ENCODE measurements around the gene NAV2. TPM values are rescaled to one million over a fixed set of nuclear protein-coding genes. Genes with fewer than 3 reads are reported as not detected.

The NAV2 gene
- total RNA-seq, 1 donor from 2014 or later = 11.1 TPM

DNA sequence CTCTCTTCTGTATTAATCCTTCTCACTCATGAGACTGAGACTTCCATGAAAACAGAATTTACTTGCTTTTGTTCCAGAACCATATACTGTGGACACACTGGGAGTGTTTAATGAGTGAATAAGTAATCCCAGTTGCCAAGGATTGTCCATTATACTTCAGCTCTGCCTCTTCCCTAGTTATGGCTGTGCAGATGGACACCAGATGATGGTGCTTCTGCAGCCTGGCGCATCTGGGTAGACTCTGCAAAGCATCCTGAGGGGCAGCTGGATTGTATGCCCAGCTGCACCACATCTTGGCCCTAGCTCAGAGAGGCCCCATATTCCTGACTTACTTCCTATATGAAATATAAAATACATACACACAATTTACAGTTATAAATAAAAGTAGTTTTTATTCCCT lies 404.2 kb downstream of the NAV2 start:
- no peak overlapping the region for H3K4me3 ChIP-seq (ENCODE audit: low read depth, low read length)
- TF ChIP-seq CTCF (IDR thresholded peaks at IDR 0.05; ENCODE audit: insufficient read depth, low read length, severe bottlenecking) = no peak
- DNase-seq (ENCODE audit: low read depth) (no peak), FAIRE-seq (no peak)
- H3K36me3 ChIP-seq (ENCODE audit: control insufficient read depth, insufficient read depth, low read length) = peaks cover 17% of the 10 kb centered on the region
- no peaks in the 10 kb centered on the region for H3K27me3 ChIP-seq (ENCODE audit: control insufficient read depth, insufficient read depth, low read length)

- H3K27me3 ChIP-seq (ENCODE audit: control insufficient read depth, insufficient read depth, low read length) = no peaks in the 10 kb centered on the region
- no peak for FAIRE-seq
- peaks cover 17% of the 10 kb centered on the region for H3K36me3 ChIP-seq (ENCODE audit: control insufficient read depth, insufficient read depth, low read length)
- no peak for TF ChIP-seq CTCF (IDR thresholded peaks at IDR 0.05; ENCODE audit: insufficient read depth, low read length, severe bottlenecking)
- no peak overlapping the region for H3K4me3 ChIP-seq (ENCODE audit: low read depth, low read length)
- DNase-seq (ENCODE audit: low read depth) = no peak
Measured at GRCh38 chr11:20117291-20117690, 404.7 kb downstream of the NAV2 start.

DNA sequence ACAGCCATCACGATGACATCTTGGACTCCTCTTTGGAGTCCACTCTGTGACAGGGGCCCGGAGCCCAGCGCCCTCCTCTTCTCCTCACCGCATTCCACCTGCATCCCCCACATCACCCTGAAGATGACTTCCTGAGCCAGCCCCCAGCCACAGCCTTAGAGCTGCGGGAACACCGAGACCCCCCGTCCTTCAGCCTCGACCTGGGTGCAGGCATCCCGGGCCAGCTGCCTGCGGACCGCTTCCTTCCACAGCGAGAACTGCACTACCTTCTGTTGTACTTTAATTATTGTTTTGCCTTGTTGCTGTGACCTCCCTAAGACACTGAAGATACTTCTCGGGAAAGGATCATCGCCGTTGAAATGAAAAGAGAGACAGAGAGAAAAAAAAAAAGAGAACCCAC lies 405.6 kb downstream of the NAV2 start:
- no peaks in the 10 kb centered on the region for H3K27me3 ChIP-seq (ENCODE audit: control insufficient read depth, insufficient read depth, low read length)
- DNase-seq (ENCODE audit: low read depth) (no peak), FAIRE-seq (no peak)
- no peak for TF ChIP-seq CTCF (IDR thresholded peaks at IDR 0.05; ENCODE audit: insufficient read depth, low read length, severe bottlenecking)
- H3K36me3 ChIP-seq (ENCODE audit: control insufficient read depth, insufficient read depth, low read length) = peaks cover 17% of the 10 kb centered on the region
- no peak overlapping the region for H3K4me3 ChIP-seq (ENCODE audit: low read depth, low read length)

DNA sequence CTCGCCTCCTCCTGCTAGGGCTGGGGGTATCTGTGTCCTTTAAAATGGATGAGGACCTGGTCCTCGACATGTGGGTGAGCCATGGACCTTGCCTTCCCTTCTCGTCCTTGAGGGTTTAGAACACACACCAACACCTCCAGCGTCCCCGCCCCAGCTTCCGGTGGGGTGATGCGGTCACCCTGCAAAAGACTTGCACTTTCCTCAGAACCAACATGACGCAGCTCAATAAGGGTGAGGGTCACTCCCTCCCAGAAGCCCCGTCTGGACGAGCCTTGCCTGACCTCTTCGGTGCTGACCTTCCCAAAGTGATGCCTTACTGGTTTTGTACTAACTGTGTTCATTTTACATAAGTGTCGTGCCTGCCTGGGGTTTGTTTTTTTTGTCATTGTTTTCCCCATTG lies 406.7 kb downstream of the NAV2 start:
- no peak for TF ChIP-seq CTCF (IDR thresholded peaks at IDR 0.05; ENCODE audit: insufficient read depth, low read length, severe bottlenecking)
- DNase-seq (ENCODE audit: low read depth) = no peak

GRCh38 chr11:20120134-20120925 lies 407.7 kb downstream of the NAV2 start:
- DNase-seq (ENCODE audit: low read depth) (no peak), FAIRE-seq (no peak)
- TF ChIP-seq CTCF (IDR thresholded peaks at IDR 0.05; ENCODE audit: insufficient read depth, low read length, severe bottlenecking) = no peak
- no peaks in the 10 kb centered on the region for H3K27me3 ChIP-seq (ENCODE audit: control insufficient read depth, insufficient read depth, low read length)
- no peak overlapping the region for H3K4me3 ChIP-seq (ENCODE audit: low read depth, low read length)
- peaks cover 11% of the 10 kb centered on the region for H3K36me3 ChIP-seq (ENCODE audit: control insufficient read depth, insufficient read depth, low read length)

More for the DNA sequence above, 406.7 kb downstream of the NAV2 start:
- H3K4me3 ChIP-seq (ENCODE audit: low read depth, low read length) = no peak overlapping the region
- H3K36me3 ChIP-seq (ENCODE audit: control insufficient read depth, insufficient read depth, low read length) = peaks cover 15% of the 10 kb centered on the region
- no peaks in the 10 kb centered on the region for H3K27me3 ChIP-seq (ENCODE audit: control insufficient read depth, insufficient read depth, low read length)
- no peak for FAIRE-seq

GRCh38 chr11:20122131-20122530 lies 409.5 kb downstream of the NAV2 start:
- no peak for TF ChIP-seq CTCF (IDR thresholded peaks at IDR 0.05; ENCODE audit: insufficient read depth, low read length, severe bottlenecking)
- Histone ChIP-seq H3K4me3 (ENCODE audit: low read depth, low read length) (no peak overlapping the region), H3K27me3 (ENCODE audit: control insufficient read depth, insufficient read depth, low read length) (no peaks in the 10 kb centered on the region), H3K36me3 (ENCODE audit: control insufficient read depth, insufficient read depth, low read length) (peaks cover 9% of the 10 kb centered on the region)
- FAIRE-seq = no peak
- DNase-seq (ENCODE audit: low read depth) = no peak

Measured in bronchial epithelial cell (primary cell).